Endometrial microvascular endothelial cells (primary cell): ENCODE results near the gene DUSP9. TPM values are rescaled to one million over a fixed set of nuclear protein-coding genes. Genes with fewer than 3 reads are reported as not detected.

Experiments used
- in situ Hi-C: cut with HindIII; loops from 2 replicates; pipeline ENCODE4 v1.10.0; 2017; ENCODE audit warnings: low sequenced_read_pairs, low pct_unique_long_range_greater_than_20kb; ENCODE audit errors: inconsistent ontology term
- total RNA-seq: library from RNA; depleted of rRNA; stranded (reverse); fragments of >200 nt; gene quantifications from one replicate; pipeline ENCODE4 v1.2.3, GENCODE V29; 2015; ENCODE audit errors: inconsistent ontology term

The DUSP9 gene
- total RNA-seq, 1 donor from 2014 or later: not detected

DNA sequence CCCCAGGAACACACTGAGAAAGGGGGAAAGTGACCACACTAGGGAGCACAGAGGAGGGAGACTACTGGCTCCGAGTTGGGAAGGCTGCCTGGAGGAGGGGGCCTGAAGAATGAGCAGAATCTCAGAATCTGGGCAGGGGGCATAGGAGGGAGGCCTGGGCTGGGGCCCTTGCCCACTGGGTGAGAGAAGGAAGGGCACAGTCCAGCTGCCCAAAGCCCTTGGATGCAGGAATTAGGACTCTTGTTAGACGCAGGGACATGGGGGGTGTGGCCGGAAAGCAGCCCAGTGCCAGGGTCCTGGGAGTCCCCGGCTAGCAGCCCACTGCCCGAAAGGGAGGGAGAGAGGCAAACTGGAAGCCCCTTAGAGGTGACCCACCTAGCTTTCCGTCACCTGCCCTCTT, 1.9 kb upstream of the DUSP9 start:
- in situ Hi-C loops: no loop called here

DNA sequence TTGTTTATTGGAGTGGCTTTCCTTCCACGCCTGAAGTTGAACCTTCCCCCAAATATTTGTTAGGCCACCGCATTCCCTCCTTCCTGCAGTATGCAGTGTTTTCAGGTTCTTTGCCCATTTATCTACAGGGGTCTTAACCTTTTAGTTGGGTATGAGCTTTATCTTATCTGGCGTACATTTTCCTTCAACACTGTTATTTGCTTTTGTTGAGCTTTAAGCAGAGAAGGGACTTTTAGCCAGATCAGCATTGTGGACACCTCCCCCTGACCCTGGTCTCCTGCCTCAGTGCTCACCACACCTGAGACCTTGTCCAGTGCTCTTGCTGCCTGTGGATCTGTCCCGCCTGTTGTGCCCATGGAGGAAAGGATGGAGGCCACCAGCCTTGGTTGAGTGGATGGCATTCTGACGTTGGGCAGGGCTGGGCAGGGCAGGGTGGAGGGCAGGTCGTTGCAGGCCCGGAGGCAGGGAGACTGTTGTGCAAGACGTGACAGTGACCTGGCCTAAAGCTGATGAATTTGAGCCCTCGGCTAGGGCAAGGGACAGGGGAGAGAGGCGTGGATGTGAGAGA, 998 bp upstream of the DUSP9 start:
- in situ Hi-C loops: no loop called here

- in situ Hi-C loops: no loop called here
Observed at GRCh38 chrX:153647461-153648357, 706 bp downstream of the DUSP9 start.

- in situ Hi-C loops: no loop called here
Observed at GRCh38 chrX:153648358-153649177, 1.6 kb downstream of the DUSP9 start.

- in situ Hi-C loops: no loop called here
Observed at GRCh38 chrX:153649178-153649914, 2.3 kb downstream of the DUSP9 start.

- in situ Hi-C loops: no loop called here
Observed at GRCh38 chrX:153649915-153650782, 3.1 kb downstream of the DUSP9 start.

GRCh38 chrX:153650959-153651358, 4.0 kb downstream of the DUSP9 start:
- in situ Hi-C loops: no loop called here

DNA sequence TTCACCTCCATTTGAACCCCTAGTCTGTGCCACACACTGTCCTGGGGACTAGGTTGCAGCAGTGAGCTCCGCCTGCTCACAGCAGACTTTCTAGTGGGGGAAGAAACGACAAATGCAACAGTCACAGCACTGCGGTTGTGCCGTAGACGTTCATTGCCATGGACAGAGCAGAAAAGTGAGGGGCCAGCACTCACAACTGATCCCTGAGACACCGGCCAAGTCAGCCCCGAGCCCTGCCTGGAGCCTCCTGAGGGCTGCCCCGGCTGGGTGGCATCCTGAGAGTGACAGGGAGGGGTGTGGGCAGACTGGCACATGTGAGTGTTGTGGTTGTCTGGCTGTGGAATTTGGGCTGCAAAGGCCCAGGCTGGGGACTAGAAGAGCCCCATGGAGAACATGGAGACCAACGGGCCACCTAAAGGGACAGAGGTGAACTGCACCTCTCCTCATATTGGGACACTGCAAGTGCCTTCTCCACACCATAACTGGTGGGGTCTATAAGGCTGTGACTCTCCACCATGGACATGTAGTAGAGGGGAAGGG, 4.6 kb downstream of the DUSP9 start:
- in situ Hi-C loops: no loop called here

DNA sequence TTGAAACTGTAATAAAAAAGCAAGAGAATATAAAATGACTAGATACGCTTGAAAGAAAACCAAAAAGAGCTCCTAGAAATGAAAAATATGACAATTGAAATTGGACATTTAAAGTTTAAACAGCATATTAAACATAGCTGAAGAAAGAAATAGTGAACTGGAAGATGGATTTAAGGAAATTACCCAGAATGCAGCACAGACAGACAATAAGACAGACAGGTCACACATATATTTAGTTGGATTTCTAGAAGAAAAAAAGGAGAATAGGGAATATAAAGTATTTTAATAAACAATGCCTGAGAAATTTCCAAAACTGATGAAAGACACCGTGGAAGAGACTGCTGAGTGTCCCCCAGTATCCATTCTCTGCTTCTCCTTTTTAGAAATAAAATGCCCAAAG, 6.6 kb downstream of the DUSP9 start:
- in situ Hi-C loops: no loop called here

- in situ Hi-C loops: no loop called here
Observed at GRCh38 chrX:153657161-153657560, 10.2 kb downstream of the DUSP9 start.

- in situ Hi-C loops: no loop called here
Observed at GRCh38 chrX:153659268-153659667, 12.3 kb downstream of the DUSP9 start.

DNA sequence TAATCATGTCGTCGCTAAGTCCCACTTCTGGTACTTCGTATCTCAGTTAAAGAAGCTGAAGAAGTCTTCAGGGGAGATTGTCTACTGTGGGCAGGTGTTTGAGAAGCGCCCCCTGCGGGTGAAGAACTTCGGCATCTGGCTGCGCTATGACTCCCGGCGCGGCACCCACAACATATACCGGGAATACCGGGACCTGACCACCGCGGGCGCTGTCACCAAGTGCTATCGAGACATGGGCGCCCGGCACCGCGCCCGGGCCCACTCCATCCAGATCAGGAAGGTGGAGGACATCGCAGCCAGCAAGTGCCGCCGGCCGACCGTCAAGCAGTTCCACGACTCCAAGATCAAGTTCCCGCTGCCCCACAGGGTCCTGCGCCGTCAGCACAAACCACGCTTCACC, 15.3 kb downstream of the DUSP9 start:
- in situ Hi-C loops: no loop called here

DNA sequence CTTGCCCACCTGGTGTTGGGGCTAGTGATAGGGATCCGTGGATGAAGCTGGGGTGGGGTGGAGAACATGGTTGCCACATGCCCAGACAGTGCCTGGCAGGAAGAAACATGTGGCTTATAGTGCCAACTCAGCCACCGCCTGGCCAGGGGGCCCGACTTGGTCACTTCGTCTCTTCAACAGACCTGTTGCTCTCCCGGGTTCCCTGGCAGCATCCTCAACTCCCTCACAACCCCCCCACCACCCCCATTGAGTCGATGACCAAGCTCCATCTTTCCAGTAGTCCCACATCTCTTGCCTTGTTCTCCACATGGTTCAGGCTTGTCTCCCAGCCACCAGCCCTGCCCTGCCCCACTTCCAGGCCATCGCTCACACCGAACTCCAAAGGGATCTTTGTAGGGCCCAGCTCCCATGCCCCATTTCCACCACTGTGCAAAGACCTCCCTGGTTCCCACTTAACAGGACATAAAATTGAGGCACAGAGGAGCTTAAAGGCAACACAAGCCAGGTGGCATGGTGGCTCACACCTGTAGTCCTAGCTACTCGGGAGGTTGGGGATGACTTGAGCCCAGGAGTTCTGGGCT, 18.8 kb downstream of the DUSP9 start:
- in situ Hi-C loops: no loop called here

DNA sequence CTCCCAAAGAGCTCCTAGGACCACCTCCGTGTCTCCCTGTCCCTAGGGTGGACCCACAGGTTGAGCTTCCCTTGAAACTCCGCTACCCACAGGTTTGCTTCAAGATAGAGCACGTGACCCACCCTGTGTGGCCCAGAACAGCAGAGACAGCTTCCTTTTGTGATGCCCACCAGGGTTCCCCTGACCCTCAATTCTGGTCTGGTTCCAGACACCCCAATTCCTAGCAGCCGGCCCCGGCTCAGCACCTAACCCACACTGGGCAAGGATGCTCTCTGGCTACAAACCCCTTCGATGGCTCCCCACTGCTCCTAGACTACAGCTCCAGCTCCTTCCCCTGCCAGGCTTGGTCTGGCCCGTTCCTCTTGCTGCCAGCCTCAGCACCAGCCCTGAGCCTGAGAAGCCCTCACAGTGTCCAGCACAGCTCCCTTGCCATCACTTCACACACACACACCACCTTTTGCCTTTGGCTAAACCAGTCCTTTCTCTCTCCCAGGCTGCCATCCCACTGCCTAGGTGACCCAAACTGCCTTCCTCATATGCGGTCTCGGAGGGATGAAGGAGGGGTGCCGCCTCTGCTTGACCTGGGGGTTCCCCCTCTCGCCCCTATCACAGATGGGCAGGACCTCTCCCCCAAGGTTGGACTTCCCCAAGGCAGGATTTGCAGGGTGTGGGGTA, 20.4 kb downstream of the DUSP9 start:
- in situ Hi-C loops: no loop called here

- in situ Hi-C loops: no loop called here
Observed at GRCh38 chrX:153667956-153668396, 21.0 kb downstream of the DUSP9 start.

GRCh38 chrX:153668423-153669173, 21.6 kb downstream of the DUSP9 start:
- in situ Hi-C loops: no loop called here
